Astrocyte of the cerebellum (primary cell): Measurements from ENCODE around the gene RFX5.

Experiments used
- DNase-seq: peaks from one replicate; pipeline ENCODE4 v3.0.0-alpha.2; 2011; ENCODE audit warnings: low read depth
- H3K4me3 ChIP-seq: 2 replicates; pipeline ENCODE4 v1.5.1; 2011; ENCODE audit warnings: mild to moderate bottlenecking, low read depth, low read length, moderate library complexity
- CTCF ChIP-seq: IDR thresholded peaks from 2 replicates; pipeline ENCODE4 v1.5.1; 2012; ENCODE audit warnings: low read length, low read depth, moderate library complexity, mild to moderate bottlenecking; ENCODE audit errors: missing control alignments
- in situ Hi-C: cut with HindIII; loops from 2 replicates; pipeline ENCODE4 v1.10.0; 2017; ENCODE audit warnings: low sequenced_read_pairs

RFX5 gene

GRCh38 chr1:151311011-151311410 lies 36.0 kb downstream of the RFX5 start:
- TF ChIP-seq CTCF = no peak
- in situ Hi-C loops = no loop called here
- H3K4me3 ChIP-seq = no peak overlapping the region
- no peak for DNase-seq

GRCh38 chr1:151309811-151310323 lies 37.2 kb downstream of the RFX5 start:
- no peak for TF ChIP-seq CTCF
- in situ Hi-C loops = no loop called here
- no peak for DNase-seq
- no peak overlapping the region for H3K4me3 ChIP-seq

GRCh38 chr1:151294742-151295462 lies 52.1 kb downstream of the RFX5 start:
- no peak overlapping the region for H3K4me3 ChIP-seq
- no peak for DNase-seq
- in situ Hi-C loops = no loop called here
- TF ChIP-seq CTCF = no peak

- no peak overlapping the region for H3K4me3 ChIP-seq
- TF ChIP-seq CTCF = no peak
- no peak for DNase-seq
- in situ Hi-C loops = no loop called here
Measured at GRCh38 chr1:151293093-151293492, 54.0 kb downstream of the RFX5 start.

- H3K4me3 ChIP-seq = no peak overlapping the region
- in situ Hi-C loops = no loop called here
- no peak for TF ChIP-seq CTCF
- DNase-seq = no peak
Measured at GRCh38 chr1:151292207-151293030, 54.6 kb downstream of the RFX5 start.

GRCh38 chr1:151290709-151291303 lies 56.2 kb downstream of the RFX5 start:
- TF ChIP-seq CTCF = no peak

More at GRCh38 chr1:151290709-151291303, 56.2 kb downstream of the RFX5 start:
- H3K4me3 ChIP-seq = no peak overlapping the region
- DNase-seq = no peak
- in situ Hi-C loops = no loop called here
